Sigmoid colon (tissue), 7 donors: ENCODE results near the gene ABLIM2. TPM values are rescaled to one million over a fixed set of nuclear protein-coding genes. Genes with fewer than 3 reads are reported as not detected.

Experiments
- DNase-seq: peaks from one replicate; pipeline ENCODE4 v3.0.0-alpha.2; 2019
- H3K27ac ChIP-seq, 4 donors: fragments of 200-600 bp; sonication (generic); one replicate each; pipeline ENCODE4 v1.5.1; 2016 to 2019; ENCODE audit warnings: mild to moderate bottlenecking in 1 of 4
- H3K27me3 ChIP-seq, 3 donors: fragments of 200-600 bp; sonication (generic); one replicate each; pipeline ENCODE4 v1.5.1; 2019; ENCODE audit warnings: mild to moderate bottlenecking in 1 of 3
- H3K36me3 ChIP-seq, 4 donors: fragments of 200-600 bp; sonication (generic); one replicate each; pipeline ENCODE4 v1.5.1; 2016 to 2019
- H3K4me1 ChIP-seq, 4 donors: fragments of 200-600 bp; sonication (generic); one replicate each; pipeline ENCODE4 v1.5.1; 2017 to 2019
- H3K4me3 ChIP-seq, 4 donors: fragments of 200-600 bp; sonication (generic); one replicate each; pipeline ENCODE4 v1.5.1; 2017 to 2019; ENCODE audit warnings: mild to moderate bottlenecking in 2 of 4, moderate library complexity in 1 of 4
- H3K9me3 ChIP-seq, 4 donors: fragments of 200-600 bp in 3 of 4; sonication (generic) in 3 of 4; one replicate each; pipeline versions ENCODE4 v1.5.1 to v1.6.1; 2013 to 2019
- EP300 ChIP-seq, 4 donors: sonication (generic); formaldehyde crosslinking; IDR thresholded peaks; one replicate each; pipeline ENCODE4 v1.6.1; 2017; ENCODE audit warnings: antibody characterized with exemption in 4 of 4
- POLR2A ChIP-seq, 2 donors: fragments of 450-650 bp; IDR thresholded peaks; one replicate each; pipeline ENCODE4 v1.6.1; 2016; ENCODE audit warnings: antibody characterized with exemption in 2 of 2, mild to moderate bottlenecking in 2 of 2, moderate library complexity in 2 of 2
- POLR2AphosphoS5 ChIP-seq, 4 donors: sonication (generic); formaldehyde crosslinking; IDR thresholded peaks; one replicate each; pipeline ENCODE4 v1.6.1; 2017; ENCODE audit warnings: antibody characterized with exemption in 4 of 4
- WGBS, 2 donors: extraction: QIAGEN DNeasy Blood & Tissue Kit; methylation state at CpG; one replicate each; pipeline ENCODE4 v1.1.7; 2013; 5-methylcytosine and 5-hydroxymethylcytosine counted together
- intact Hi-C: fragments of 100-400 bp; cut with DNase I; formaldehyde crosslinking; loops from one replicate; pipeline ENCODE4 v1.15.1; 2023
- polyA plus RNA-seq, 3 donors: library from polyadenylated mRNA; stranded (reverse); fragments of 200-250 nt; gene quantifications; one replicate each; pipeline ENCODE4 v1.2.3, GENCODE V29; 2013
- total RNA-seq, 4 donors: library from RNA; depleted of rRNA; stranded (reverse); fragments of >200 nt; gene quantifications; one replicate each; pipeline ENCODE4 v1.1.0, GENCODE V29; 2016
- TF ChIP-seq, protein P1 (sequence below), 4 experiments: fragments of 450-650 bp in 3 of 4; fragments of 200-600 bp in 1 of 4; IDR thresholded peaks; one replicate each; pipeline ENCODE4 v1.5.1; 2016 to 2019; ENCODE audit warnings: antibody characterized with exemption in 4 of 4, mild to moderate bottlenecking in 3 of 4, moderate library complexity in 2 of 4
- donor health status: healthy with polysubstance abuse.
- donor health status: Bipolar disorder and iron deficiency.
- donor health status: healthy.

Gene ABLIM2
- total and polyA plus RNA-seq, 7 donors: 3.1 to 15.0 (median 7.4) TPM

DNA sequence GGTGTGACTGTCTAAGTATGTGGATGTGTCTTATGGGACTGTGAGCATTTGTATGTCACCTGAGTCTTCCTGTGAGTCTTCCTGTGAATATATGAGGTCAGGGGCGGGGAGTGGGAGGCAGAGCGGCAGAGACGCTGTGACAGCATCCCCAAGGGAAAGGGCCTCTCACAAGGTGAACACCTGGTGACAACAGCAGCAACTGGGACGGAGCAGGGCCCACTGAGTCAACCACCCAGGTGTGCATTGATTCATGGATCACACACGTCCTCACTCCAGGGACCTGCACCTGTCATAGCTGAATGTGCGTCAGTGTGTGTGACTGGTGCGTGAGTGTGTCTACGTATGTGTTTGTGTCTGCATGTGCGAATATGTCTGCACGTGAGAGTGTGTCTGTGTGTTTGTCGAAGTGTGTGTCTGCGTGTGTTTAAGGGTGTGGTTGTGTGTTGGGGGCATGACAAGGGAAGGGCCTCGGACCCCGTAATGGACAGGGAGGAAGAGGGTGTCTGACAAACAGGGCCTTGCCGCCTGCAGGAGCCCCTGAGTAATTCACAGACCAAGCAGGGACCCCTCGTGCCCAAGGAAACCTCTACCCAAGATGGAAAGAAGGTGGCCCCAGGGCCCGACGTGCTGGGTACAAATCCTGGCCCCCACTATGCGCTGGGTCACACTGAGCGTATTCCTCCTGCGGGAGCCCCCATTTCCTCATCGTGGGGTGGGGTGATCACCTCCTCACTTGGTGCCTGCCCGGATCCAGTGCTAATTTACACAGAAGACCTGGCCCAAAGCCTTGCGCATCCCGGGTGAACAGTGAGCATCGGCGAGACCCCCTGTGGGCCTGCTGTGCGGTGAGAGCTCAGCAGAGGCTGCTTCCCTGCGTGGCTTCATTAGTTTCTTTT, 76.7 kb downstream of the ABLIM2 start:
- 89% methylated on average over 29 of the region's 29 CpGs for WGBS, 2 donors

DNA sequence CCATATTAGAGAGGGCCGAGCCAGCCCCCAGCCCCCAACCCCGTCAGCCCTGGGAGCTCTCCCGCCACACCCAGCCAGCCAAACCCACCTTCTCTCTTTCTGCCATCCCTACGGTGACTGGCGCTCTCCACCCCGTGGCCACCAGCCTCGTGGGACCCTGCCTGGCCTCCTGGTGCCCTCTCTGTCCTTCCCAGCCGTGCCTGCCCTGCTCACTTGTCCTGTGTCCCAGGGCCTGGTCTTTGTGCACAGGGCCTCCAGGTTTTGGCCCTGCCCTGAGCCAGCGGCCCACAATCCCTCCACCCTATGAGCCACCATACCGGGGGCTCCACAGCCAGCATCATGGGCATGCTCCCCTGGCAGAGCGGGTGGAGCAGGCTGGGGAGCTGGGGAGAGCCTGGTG, 77.4 kb downstream of the ABLIM2 start:
- Histone ChIP-seq H3K4me1 (no peaks in the 10 kb centered on the region), H3K9me3 (no peaks in the 10 kb centered on the region), H3K27me3 (no peaks in the 10 kb centered on the region), H3K27ac (no peak overlapping the region), H3K4me3 (no peak overlapping the region), H3K36me3 (no peaks in the 10 kb centered on the region)
- intact Hi-C loops: no loop called here
- TF ChIP-seq, protein P1, sequence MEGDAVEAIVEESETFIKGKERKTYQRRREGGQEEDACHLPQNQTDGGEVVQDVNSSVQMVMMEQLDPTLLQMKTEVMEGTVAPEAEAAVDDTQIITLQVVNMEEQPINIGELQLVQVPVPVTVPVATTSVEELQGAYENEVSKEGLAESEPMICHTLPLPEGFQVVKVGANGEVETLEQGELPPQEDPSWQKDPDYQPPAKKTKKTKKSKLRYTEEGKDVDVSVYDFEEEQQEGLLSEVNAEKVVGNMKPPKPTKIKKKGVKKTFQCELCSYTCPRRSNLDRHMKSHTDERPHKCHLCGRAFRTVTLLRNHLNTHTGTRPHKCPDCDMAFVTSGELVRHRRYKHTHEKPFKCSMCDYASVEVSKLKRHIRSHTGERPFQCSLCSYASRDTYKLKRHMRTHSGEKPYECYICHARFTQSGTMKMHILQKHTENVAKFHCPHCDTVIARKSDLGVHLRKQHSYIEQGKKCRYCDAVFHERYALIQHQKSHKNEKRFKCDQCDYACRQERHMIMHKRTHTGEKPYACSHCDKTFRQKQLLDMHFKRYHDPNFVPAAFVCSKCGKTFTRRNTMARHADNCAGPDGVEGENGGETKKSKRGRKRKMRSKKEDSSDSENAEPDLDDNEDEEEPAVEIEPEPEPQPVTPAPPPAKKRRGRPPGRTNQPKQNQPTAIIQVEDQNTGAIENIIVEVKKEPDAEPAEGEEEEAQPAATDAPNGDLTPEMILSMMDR (IDR thresholded peaks at IDR 0.05): no peak
- no peak for TF ChIP-seq EP300 (IDR thresholded peaks at IDR 0.05)
- no peak for TF ChIP-seq POLR2A (IDR thresholded peaks at IDR 0.05)
- no peak for TF ChIP-seq POLR2AphosphoS5 (IDR thresholded peaks at IDR 0.05)
- WGBS, 2 donors: 87 to 88% methylated on average over 11 of the region's 11 CpGs
- DNase-seq: no peak

More for the DNA sequence above, 76.7 kb downstream of the ABLIM2 start:
- no peaks in the 10 kb centered on the region for H3K9me3 ChIP-seq
- intact Hi-C loops: no loop called here
- no peak overlapping the region for H3K27ac ChIP-seq
- no peak for TF ChIP-seq POLR2AphosphoS5 (IDR thresholded peaks at IDR 0.05)
- TF ChIP-seq EP300 (IDR thresholded peaks at IDR 0.05): no peak
- TF ChIP-seq, protein P1 (IDR thresholded peaks at IDR 0.05): no peak
- no peak for TF ChIP-seq POLR2A (IDR thresholded peaks at IDR 0.05)
- no peaks in the 10 kb centered on the region for H3K4me1 ChIP-seq
- H3K36me3 ChIP-seq: no peaks in the 10 kb centered on the region
- H3K4me3 ChIP-seq: no peak overlapping the region
- DNase-seq: no peak
- H3K27me3 ChIP-seq: no peaks in the 10 kb centered on the region

DNA sequence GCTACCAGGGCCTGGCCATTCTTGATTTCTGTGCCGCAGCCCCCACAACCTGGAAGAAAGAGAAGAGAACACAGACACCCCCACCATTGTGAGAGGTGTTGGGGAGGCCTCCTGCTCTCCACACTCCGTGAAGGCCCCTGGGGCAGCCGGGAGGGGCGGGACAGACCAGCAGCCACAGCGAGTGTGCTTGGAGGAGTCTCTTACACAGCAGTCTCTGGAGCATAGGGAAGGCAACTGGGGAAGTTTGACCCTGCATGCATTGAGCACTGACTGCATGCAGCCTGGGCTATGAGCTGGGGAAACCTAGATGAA, 77.9 kb downstream of the ABLIM2 start:
- H3K4me1 ChIP-seq: no peaks in the 10 kb centered on the region
- no peaks in the 10 kb centered on the region for H3K27me3 ChIP-seq
- H3K9me3 ChIP-seq: no peaks in the 10 kb centered on the region
- no peak for DNase-seq
- no peak overlapping the region for H3K4me3 ChIP-seq
- intact Hi-C loops: no loop called here
- H3K36me3 ChIP-seq: no peaks in the 10 kb centered on the region
- TF ChIP-seq EP300 (IDR thresholded peaks at IDR 0.05) (no peak), POLR2AphosphoS5 (IDR thresholded peaks at IDR 0.05) (no peak), POLR2A (IDR thresholded peaks at IDR 0.05) (no peak)
- TF ChIP-seq, protein P1 (IDR thresholded peaks at IDR 0.05): no peak
- H3K27ac ChIP-seq: no peak overlapping the region
- 57 to 86% methylated on average over 5 of the region's 5 CpGs for WGBS, 2 donors

DNA sequence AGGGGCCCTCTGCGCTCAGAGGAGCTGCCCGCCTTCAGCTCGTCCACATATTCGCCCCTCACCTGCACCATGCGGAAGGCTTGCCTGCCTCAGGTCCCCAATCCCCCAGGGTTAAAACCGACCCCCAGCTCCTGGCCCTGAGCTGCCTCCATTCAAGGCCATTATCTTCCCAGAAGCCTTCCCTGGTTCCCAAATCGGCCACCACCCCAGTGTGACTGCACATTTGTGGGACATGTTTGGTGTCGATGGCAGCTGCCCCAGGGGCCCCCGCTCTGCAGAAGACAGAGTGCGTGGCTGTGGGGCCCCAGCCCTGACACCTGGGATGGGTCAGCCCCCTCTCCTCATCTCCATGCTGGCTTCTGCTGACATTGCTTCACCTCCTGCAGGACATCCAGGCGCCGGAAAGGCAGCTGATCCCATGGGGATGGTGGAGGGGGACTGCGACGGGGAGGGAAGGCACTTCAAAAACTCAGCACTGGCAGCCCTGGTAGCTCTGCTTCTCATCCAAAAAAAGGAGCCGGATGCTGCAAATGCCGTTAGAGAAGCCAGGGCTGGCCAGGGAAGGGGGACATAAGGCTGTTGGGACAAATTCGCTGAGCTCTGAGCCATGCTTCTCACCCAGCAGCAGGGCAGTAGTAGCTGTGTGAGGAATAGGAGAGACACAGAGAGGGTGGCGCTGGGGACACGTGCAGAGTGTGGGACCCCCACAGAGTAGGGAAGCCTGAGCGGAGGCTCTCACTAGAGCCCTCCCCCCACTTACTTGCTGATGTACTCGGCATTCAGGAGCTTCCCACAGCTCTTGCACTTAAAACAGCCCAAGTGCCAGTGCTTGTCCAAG, 78.5 kb downstream of the ABLIM2 start:
- no peak overlapping the region for H3K27ac ChIP-seq
- H3K27me3 ChIP-seq: no peaks in the 10 kb centered on the region
- H3K4me3 ChIP-seq: no peak overlapping the region
- whole genome bisulfite sequencing, 2 donors: 62 to 85% methylated on average over 21 of the region's 21 CpGs
- TF ChIP-seq, protein P1 (IDR thresholded peaks at IDR 0.05): no peak
- DNase-seq: no peak
- H3K9me3 ChIP-seq: no peaks in the 10 kb centered on the region
- intact Hi-C loops: no loop called here
- no peaks in the 10 kb centered on the region for H3K4me1 ChIP-seq
- H3K36me3 ChIP-seq: no peaks in the 10 kb centered on the region
